Measurements from ENCODE around the gene VAC14.

The VAC14 gene

GRCh38 chr16:70689035-70689969 lies 111.7 kb downstream of the VAC14 start:
- DNase-seq = no peak

DNA sequence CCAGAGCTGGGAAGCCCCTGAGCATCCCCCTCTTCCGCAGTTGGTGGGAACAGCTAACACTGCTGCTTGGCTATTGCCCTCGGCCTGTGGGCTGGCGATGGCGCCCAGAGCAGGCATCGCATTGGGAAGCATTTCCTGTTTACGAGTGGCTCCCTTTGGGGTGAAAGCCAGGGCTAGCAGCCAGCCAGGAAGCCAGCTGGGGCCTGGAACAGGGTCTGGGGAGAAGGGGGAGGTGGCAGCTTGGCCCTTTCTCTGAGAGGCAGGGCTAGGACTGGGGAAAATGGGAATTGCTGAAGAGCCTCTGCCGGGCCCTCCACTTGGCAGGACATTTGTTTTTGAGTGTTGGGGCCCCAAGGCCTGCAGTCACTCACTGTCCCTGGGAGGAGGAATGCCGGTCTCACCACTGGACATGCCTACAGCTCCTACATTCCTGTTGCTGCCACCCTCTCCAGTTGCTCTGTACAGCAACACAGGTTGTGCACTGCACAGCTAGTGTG lies 112.7 kb downstream of the VAC14 start:
- no peak for DNase-seq

GRCh38 chr16:70687671-70688245 lies 113.2 kb downstream of the VAC14 start:
- no peak for DNase-seq

DNA sequence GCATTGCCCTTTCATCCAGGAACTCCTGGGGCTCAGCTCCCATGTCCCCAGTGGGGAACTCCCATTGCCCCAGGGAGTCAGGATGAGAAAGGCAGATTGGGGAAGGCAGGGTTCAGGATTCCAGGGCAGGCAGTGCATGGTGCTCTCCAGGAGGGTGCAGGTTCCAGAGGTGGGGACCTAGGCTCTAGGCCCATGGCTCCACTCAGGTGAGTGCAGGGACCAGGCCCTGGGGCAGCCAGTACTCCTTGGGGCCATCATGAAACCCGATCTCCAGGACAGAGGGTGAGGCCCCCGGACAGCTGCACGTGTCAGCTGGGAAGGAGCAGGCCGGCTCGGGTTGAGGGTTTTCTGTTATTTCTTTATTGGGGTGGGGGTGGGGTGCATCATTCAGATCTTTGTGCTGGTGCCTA lies 113.9 kb downstream of the VAC14 start:
- DNase-seq = no peak

DNA sequence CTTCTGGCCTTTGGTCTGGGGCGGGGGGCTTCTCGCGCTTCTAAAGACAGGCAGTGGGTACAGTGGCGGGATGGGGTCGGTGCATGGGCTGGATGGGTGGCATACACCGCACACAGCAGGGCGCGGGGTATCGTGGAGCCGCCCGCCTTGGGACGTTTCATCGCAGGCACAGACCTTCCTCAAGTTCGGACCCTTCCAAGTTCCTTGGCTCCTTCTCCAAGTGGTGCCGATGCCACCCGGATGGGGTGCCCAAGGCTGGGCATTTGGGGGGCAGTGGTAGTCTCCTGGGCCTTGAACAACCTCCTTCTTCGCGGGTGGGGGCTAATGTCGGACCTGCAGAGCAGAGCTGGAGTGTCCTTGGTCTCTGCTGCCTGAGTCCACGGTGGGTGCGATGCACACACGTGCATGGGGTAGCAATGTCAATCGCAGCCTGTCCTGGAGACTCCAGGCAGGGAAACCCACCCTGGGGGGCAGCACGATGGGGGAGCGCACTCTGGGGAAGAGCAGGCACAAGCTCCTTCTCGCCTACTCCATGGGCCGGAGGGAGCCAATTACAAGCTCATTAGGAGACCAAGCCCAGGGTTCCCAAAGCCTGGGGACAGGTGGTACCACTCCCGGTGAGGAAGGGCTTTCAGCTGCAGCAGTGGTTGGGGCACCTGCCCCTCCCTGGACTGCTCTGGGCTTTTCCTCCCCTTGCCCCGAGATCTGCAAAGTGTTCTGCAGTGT lies 114.4 kb downstream of the VAC14 start:
- DNase-seq = no peak

DNA sequence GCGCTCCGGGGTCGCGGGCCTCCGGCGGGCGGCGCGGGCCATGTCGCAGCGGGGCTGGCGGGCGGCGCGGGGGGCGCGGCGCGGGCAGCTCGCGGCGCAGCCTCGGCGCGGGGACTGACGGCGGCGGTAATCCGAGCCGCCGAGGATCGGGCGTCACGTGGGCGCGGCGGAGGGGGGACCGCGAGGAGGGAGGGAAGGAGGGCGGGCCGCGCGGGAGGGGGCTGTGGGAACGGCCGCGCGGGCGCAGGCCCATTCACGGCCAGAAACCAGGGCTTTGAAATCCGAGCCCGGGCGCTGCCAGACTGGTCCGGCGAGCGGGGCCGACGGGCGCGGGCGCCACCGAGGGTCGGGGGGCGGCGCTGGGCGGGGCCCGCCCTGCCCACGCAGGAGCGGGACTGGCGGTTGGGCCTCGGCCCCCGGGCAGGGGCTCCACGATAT lies 115.0 kb downstream of the VAC14 start, which contains the start of gene MTSS2:
Gene MTSS2 (minus strand): TSS at position 116 of the 438 bp plus-strand sequence. CDS start 262 bp downstream, outside the sequence.
- peak; percentile 20 for DNase-seq

- DNase-seq = no peak
These were observed 115.7 kb downstream of the VAC14 start for GRCh38 chr16:70685061-70685937.

DNA sequence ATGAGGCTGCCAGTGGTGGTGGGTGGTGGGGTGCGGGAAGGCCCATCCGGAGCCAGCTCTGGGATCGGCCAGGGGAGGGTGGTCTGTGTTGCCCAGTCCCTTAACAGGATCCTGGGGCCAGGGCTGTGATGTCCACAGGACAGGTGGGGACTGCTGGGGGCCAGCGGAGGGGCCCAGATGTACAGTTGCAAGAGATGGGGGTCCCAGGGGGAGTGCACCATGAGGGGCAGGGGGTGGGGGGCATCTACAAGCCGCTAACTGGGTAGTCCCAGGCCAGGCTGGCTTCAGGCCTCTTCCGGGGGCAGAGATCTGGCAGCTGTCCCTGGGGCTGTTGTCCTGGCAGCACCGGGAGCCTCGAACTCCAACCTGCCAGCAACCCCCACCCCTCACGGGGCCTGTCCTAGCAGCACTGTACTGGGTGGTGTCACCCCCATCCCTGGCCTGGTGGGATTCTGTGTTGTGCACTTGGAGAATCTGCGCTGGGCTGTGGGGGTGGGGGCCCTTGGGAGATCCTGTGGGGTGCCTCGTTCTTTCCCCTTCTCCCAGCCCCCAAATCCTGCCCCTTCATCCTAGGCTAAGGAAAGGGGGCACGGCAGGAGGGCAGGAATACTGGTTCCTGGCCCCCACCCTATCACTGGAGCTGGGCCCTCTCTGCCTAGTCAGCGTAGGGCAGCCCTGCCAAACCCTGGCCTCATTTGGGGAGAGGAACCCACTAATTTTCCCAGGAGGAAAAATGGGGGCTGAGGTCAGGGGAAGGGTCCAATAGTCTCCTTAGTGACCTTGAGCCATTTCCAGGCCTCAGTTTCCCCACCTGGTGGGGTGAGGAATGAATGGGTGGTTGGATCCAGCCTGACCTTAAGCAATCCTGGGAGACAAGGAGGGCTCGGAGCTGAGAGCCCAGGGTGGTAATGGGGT lies 116.6 kb downstream of the VAC14 start:
- no peak for DNase-seq

DNA sequence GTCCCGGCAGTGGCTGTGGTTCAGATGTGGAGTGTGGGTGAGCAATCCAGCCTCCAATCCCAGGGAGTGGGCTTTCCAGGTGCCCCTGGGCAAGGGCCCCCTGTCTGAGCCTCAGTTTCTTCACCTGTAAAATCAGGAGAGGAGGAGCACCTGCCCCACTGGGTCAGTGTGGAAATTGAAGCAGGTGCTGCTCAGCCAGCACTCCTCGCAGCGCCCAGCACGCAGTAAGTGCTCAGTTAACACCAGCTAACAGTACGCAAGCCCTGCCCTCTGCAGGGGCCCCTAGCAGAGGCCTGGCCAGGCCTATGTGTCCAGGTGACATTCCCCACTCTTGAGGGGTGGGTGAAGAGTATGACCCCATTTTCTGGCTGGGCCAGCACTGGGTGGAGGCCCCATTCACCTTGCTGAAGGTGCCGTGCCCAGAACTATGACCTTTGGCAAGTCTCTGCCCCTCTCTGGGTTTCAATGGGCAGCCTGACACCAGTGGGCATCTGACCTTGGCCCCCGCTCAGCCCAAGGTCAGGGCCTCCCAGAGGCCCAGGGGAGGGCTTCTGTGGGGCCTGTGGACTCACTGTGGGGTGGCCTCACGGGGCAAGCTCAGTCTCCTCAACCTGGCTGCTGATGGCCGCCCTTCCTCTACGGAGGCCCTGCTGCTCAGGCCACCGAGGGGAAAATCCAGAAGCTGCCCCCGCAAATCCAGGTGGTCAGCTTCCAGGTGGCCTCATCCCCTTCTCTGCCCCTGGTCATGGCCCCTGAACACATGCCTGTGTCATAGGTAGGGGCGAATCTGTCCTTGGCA lies 117.6 kb downstream of the VAC14 start:
- DNase-seq = no peak

DNA sequence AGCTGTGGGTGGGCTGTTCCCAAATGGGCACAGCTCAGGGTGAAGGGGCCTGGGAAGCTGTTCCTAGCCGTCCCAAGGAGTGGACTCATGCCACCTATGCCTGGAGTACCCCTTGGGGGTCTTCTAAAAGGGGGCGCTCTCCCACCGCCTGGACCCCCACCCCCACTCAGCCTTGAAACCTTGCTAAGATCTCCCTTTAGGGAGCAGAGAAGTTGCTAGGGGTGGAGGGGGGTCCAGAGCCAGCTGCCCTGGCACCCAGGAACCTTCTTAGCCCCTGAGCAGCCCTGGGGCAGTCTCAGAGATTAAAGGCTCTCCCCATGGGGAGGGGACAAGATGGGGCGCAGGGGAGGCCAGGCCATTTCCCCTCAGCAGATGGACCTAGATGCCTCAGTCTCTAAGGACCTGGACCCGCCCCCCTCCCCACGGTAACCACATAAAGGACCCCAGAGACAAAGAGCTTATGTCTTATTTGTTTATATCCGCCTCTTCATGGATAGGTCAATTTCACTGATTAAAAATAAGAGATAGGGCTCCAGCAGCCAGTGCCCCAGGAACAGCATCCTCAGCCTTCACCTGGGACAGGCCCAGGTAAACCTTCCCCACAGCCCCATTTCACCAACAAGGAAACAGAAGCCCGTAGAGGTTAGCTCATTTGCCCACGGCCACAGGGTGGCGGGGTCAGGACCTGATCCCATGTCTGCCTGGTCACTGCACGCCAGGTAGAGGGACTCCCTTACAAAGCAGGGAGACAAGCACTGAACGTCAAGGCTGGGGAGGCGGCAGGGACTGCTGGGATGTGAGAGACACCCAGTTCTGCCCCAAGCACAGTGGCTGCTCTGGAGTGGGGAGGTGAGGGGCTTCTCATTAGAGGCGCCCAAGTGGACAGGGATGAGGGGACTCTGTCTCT lies 118.5 kb downstream of the VAC14 start:
- no peak for DNase-seq

GRCh38 chr16:70681382-70682238 lies 119.3 kb downstream of the VAC14 start:
- no peak for DNase-seq

DNA sequence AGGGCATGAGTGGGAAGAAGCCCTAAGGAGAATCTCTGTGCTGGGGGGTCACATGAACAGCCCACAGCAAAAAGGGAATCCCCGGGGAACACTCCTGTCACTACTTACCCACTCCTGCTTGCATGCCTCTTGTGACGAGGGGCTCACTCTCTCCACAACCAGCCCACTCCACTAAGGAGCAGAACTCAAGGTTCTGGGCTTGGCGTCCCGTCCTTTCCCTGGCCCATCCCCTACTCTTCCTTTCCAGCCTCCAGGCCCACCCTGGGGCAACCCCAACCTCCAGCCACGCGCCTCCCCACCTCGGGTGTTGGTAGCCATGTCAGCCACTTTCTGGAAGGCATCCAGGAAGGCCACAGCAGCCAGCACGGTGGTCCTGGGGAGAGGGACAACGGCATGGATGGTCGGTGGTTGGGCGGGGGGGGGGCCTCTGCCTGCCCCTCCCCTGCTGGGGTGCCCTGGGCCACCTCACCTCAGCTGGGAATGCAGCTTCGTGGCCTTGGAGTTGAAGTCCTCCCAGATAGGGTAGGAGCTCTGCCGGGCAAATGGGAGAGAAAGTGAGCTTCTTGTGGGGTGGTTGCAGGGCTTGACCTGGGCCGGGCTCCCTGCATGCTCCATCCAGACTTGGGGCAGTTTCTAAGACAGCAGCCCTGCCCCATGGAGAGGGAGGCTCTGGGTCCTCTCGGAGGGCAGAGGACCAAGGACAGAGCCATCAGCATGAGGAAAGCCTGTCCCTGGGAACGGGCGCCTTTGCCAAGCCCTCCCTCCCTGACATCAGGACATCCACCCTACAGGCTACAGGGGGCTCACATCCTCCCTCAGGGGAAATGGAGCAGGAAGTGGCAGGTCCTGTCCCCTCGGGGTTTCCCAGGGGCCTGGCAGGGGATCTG lies 120.2 kb downstream of the VAC14 start:
- DNase-seq = no peak

GRCh38 chr16:70679671-70680494 lies 121.1 kb downstream of the VAC14 start:
- DNase-seq = no peak

GRCh38 chr16:70678898-70679670 lies 121.9 kb downstream of the VAC14 start:
- DNase-seq = no peak

Measured in GF-D8 (cell line).